Naive thymus-derived CD8-positive, alpha-beta T cell (primary cell): ENCODE results near the gene HOXC11. TPM values are rescaled to one million over a fixed set of nuclear protein-coding genes. Genes with fewer than 3 reads are reported as not detected.

Source experiments
- ATAC-seq, 2 donors: fragments of 150-1000 bp; cut with Tn5 transposase in 1 of 2; sonication (Bioruptor Pico), chemical (Tn5 transposase) in 1 of 2; 1 replicate in 1 of 2; 2 replicates in 1 of 2; pipeline ENCODE4 v1.10.0; 2021; ENCODE audit warnings: mild to moderate bottlenecking in 2 of 2, moderate library complexity in 2 of 2
- POLR2A ChIA-PET: fragments of 350-600 bp; sonication (Branson Sonifier 250); formaldehyde crosslinking; loops from one replicate; lab custom pipeline; 2021; ENCODE audit warnings: antibody characterized with exemption; lab: Charles Lee
- DNase-seq, 10 donors: peaks; one replicate each; pipeline versions ENCODE4 v3.0.0 to v3.0.0-alpha.2; 2020 to 2022
- H3K27ac Mint-ChIP-seq, 10 donors: one replicate each; pipeline ENCODE4 v1.8.0; 2020 to 2022; ENCODE audit warnings: mild to moderate bottlenecking in 10 of 10, mixed read lengths in 10 of 10, moderate library complexity in 4 of 10, inconsistent platforms in 1 of 10
- H3K27me3 Mint-ChIP-seq, 5 donors: one replicate each; pipeline ENCODE4 v1.8.0; 2021 to 2022; ENCODE audit warnings: mixed read lengths in 5 of 5
- H3K36me3 Mint-ChIP-seq, 3 donors: one replicate each; pipeline ENCODE4 v1.8.0; 2020 to 2022; ENCODE audit warnings: mixed read lengths in 3 of 3, mild to moderate bottlenecking in 2 of 3, inconsistent platforms in 1 of 3
- H3K4me1 Mint-ChIP-seq, 4 donors: one replicate each; pipeline ENCODE4 v1.8.0; 2021 to 2022; ENCODE audit warnings: mixed read lengths in 4 of 4
- H3K4me3 Mint-ChIP-seq, 10 donors: one replicate each; pipeline ENCODE4 v1.8.0; 2020 to 2022; ENCODE audit warnings: mild to moderate bottlenecking in 10 of 10, mixed read lengths in 10 of 10, moderate library complexity in 6 of 10, inconsistent platforms in 1 of 10
- H3K9me3 Mint-ChIP-seq, 9 donors: one replicate each; pipeline ENCODE4 v1.8.0; 2020 to 2022; ENCODE audit warnings: mixed read lengths in 9 of 9, mild to moderate bottlenecking in 3 of 9, inconsistent platforms in 1 of 9, moderate library complexity in 1 of 9
- polyA plus RNA-seq, 3 donors: library from polyadenylated mRNA; unstranded; fragments of 300-500 nt; fragmentation: Illumina TruSeq; gene quantifications; one replicate each; pipeline ENCODE4 v1.2.3, GENCODE V29; 2021
- total RNA-seq, 8 experiments: library from RNA in 2 of 8; stranded (reverse) in 2 of 8; gene quantifications; one replicate each; pipeline ENCODE4 v1.2.3 and lab custom pipeline; 2021 to 2026

Gene HOXC11
- total and polyA plus RNA-seq, 5 experiments from 2014 or later = not detected

DNA sequence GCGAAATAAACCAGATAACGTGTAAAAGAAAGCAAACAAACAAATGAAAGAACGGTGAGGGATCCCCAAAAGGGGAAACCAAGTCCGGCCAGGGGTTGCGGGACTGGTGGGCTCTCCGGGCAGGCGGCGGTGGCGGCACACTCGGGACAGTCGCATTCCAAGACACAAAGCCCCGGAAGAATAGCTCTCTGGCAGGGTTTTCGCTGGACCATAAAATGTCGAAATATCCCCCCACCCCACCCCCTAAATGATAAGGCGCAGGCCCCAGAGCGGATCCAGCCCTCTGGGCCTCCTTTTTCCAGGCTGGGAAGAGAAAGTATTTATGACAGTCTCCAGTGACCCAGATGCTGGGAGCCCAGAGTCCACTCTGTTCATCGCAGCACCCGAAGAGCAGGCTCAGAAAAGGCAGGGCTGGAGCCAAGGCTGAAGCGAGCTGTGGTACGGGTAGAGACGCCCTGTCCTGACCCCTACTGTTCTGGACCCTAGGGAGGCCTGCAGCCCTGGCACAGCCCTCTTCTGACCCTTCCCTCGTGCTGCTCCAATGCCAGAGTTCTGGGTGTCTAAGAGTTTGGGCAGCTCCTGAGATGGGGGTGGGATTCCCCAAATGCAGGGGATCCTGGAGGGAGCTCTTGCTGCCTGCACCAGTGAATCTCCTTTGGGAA lies 33.8 kb downstream of the HOXC11 start:
- H3K27me3 Mint-ChIP-seq = peaks cover 56 to 100% (median 85%) of the 10 kb centered on the region in 5 donors
- POLR2A ChIA-PET = interaction anchor here (0.6 to 1.9 kb wide), 4 partner anchors 11 to 201 kb away, joined by 3 to 6 read pairs (median 4); partner anchors contain the start of gene HOXC5
- no peaks in the 10 kb centered on the region for H3K9me3 Mint-ChIP-seq
- peaks cover 25 to 49% (median 31%) of the 10 kb centered on the region in 4 donors for H3K4me1 Mint-ChIP-seq
- ATAC-seq (no peak), DNase-seq (peak in 1 of 10 donors; percentile 53)
- H3K27ac Mint-ChIP-seq = peak overlapping the region in 2 of 10 donors; percentile 57 to 72
- H3K36me3 Mint-ChIP-seq = peaks cover 0 to 2% (median 0%) of the 10 kb centered on the region in 3 donors
- peak overlapping the region; percentile 71 to 92 (median 82) for H3K4me3 Mint-ChIP-seq

DNA sequence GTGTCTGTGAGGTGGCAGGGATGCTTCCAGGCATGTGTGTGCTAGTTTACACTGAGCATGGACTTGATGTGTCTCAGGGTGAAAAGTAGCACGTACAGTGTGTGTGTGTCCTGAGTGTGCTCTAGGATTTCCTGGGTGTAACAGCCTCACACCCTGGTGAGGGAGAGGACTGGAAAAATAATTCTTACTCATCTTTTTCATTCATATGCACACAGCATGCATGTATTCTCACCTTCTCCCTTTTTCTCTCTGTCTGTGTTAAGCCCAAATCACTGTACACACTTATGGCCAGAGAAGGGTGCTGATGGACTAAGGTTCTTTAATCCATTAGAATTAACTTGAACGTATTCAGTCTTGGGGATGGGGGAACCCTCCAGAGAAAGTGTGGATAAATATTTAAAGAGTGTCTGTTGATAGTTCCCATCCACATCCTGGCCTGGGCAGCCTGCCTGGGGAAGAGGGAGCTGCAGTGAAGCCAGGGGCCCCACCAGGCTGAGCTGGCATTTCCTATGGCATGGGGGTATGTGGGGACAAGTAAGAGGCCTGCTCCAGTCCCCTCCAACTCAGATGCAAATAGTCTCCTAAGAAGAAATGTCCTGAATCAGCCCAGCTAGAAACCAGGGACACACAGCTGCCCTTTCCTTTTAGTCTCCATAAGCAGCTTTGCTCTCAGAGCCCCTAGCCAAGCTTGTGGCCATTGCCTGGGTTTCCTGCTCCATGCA lies 34.8 kb downstream of the HOXC11 start:
- Mint-ChIP-seq H3K36me3 (peaks cover 0 to 2% (median 0%) of the 10 kb centered on the region in 3 donors), H3K27me3 (peaks cover 55 to 100% (median 81%) of the 10 kb centered on the region in 5 donors), H3K9me3 (no peaks in the 10 kb centered on the region), H3K4me3 (peak overlapping the region in 5 of 10 donors; percentile 7 to 88 (median 14)), H3K27ac (peak overlapping the region in 1 of 10 donors; percentile 13), H3K4me1 (peaks cover 22 to 51% (median 31%) of the 10 kb centered on the region in 4 donors)
- peak in 1 of 10 donors; percentile 32 for DNase-seq
- no peak for ATAC-seq
- POLR2A ChIA-PET = interaction anchor here (2.2 kb wide), 1 partner anchor 199 kb away, joined by 5 read pairs; no protein-coding TSS in a partner anchor

DNA sequence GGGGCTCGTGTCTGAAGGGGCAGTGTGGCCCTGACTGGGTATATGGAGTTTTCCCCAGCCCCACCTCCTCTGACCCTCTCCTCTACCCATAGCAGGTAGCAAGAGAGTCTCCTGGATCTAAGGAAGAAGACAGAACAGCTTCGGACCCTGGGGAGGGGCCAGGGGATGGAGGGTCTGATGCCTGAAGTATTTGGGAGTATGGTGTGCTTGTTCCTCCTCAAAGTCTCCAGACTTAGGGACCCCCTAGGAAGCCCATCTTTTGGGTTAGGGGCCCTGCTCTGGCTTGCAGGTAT lies 35.3 kb downstream of the HOXC11 start:
- DNase-seq (peak in 1 of 10 donors; percentile 36), ATAC-seq (no peak)

GRCh38 chr12:54009171-54010052 lies 36.5 kb downstream of the HOXC11 start:
- Mint-ChIP-seq H3K4me1 (peaks cover 24 to 57% (median 33%) of the 10 kb centered on the region in 4 donors), H3K4me3 (peak overlapping the region; percentile 42 to 85 (median 79)), H3K27me3 (peaks cover 53 to 100% (median 80%) of the 10 kb centered on the region in 5 donors), H3K36me3 (peaks cover 0 to 7% (median 0%) of the 10 kb centered on the region in 3 donors), H3K27ac (peak overlapping the region in 2 of 10 donors; percentile 25 to 90), H3K9me3 (no peaks in the 10 kb centered on the region)
- DNase-seq (peak in 1 of 10 donors; percentile 62), ATAC-seq (peak; percentile 40 to 52)
- POLR2A ChIA-PET = interaction anchor here (0.6 to 2.2 kb wide), 8 partner anchors 8 to 547 kb away, joined by 3 to 7 read pairs (median 4); partner anchors contain the start of gene SMUG1

More for the DNA sequence above, 35.3 kb downstream of the HOXC11 start:
- Mint-ChIP-seq H3K36me3 (peaks cover 0 to 4% (median 0%) of the 10 kb centered on the region in 3 donors), H3K9me3 (no peaks in the 10 kb centered on the region), H3K4me3 (peak overlapping the region in 6 of 10 donors; percentile 12 to 32 (median 21)), H3K27ac (peak overlapping the region in 1 of 10 donors; percentile 13), H3K27me3 (peaks cover 54 to 100% (median 80%) of the 10 kb centered on the region in 5 donors), H3K4me1 (peaks cover 24 to 51% (median 31%) of the 10 kb centered on the region in 4 donors)
- POLR2A ChIA-PET = interaction anchor here (1.2 to 2.2 kb wide), 2 partner anchors 181 to 198 kb away, joined by 3 to 5 read pairs; partner anchors contain the start of gene SMUG1

- POLR2A ChIA-PET = interaction anchor here (1.2 to 2.2 kb wide), 3 partner anchors 14 to 196 kb away, joined by 4 to 5 read pairs (median 5); no protein-coding TSS in a partner anchor
- Mint-ChIP-seq H3K4me1 (peaks cover 25 to 63% (median 36%) of the 10 kb centered on the region in 4 donors), H3K9me3 (no peaks in the 10 kb centered on the region), H3K36me3 (peaks cover 0 to 7% (median 0%) of the 10 kb centered on the region in 3 donors), H3K27me3 (peaks cover 59 to 100% (median 81%) of the 10 kb centered on the region in 5 donors), H3K4me3 (peak overlapping the region in 7 of 10 donors; percentile 27 to 80 (median 43)), H3K27ac (no peak overlapping the region)
- DNase-seq = peak in 1 of 10 donors; percentile 50
- ATAC-seq = no peak
Measured at GRCh38 chr12:54010053-54010971, 37.4 kb downstream of the HOXC11 start.

GRCh38 chr12:54010972-54011664 lies 38.2 kb downstream of the HOXC11 start:
- Mint-ChIP-seq H3K4me3 (peak overlapping the region in 5 of 10 donors; percentile 8 to 58 (median 19)), H3K9me3 (no peaks in the 10 kb centered on the region), H3K36me3 (peaks cover 0 to 7% (median 0%) of the 10 kb centered on the region in 3 donors), H3K27me3 (peaks cover 56 to 94% (median 80%) of the 10 kb centered on the region in 5 donors), H3K27ac (no peak overlapping the region), H3K4me1 (peaks cover 22 to 57% (median 30%) of the 10 kb centered on the region in 4 donors)
- DNase-seq = peak in 1 of 10 donors; percentile 35
- no peak for ATAC-seq
- POLR2A ChIA-PET = interaction anchor here (0.6 kb wide), 1 partner anchor 1944 kb away, joined by 6 read pairs; no protein-coding TSS in a partner anchor

DNA sequence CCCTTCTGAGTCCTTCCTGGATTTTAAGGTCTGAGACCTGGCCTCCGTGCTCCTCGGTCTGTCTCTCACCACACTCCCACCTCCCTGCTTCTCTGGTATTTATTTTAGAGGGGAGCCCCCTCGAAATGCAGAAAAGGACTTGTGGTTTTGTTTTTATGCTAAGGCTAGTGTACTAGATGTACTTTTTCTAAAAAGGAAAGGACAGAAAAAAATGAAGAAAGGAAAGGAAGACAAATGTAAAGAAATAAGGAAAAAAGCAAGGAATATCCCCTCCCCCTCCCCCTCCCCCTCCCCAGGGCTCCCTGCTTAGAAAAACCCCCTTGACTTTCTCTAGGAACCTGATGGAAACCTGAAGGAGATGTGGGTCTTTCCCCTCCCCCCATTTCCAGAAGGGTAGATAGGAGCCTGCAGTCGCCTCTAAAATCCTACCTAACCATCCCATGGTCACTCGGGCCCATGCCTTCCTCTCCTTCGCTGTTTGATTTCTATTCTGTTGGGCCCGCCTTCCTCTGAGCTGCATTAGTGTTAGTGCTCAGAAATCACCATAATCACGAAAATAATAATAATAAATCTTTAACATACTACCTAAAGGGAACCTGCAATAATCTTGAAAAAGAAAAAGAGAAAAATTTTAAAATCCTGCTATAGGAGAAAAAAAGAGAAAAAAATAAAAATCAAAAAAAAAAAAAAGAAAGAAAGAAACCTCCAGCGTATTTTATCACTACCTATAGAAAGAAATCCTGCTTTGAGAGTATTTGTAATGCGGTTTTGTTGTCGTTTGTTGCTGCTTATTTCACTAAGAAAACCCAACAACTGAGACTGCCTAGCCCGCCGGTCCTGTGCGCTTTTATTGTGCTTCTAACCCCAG lies 39.0 kb downstream of the HOXC11 start:
- H3K27me3 Mint-ChIP-seq = peaks cover 53 to 90% (median 75%) of the 10 kb centered on the region in 5 donors
- ATAC-seq (no peak), DNase-seq (peak in 1 of 10 donors; percentile 18)
- peaks cover 18 to 52% (median 25%) of the 10 kb centered on the region in 4 donors for H3K4me1 Mint-ChIP-seq
- peaks cover 0 to 7% (median 0%) of the 10 kb centered on the region in 3 donors for H3K36me3 Mint-ChIP-seq
- no peak overlapping the region for H3K27ac Mint-ChIP-seq
- H3K4me3 Mint-ChIP-seq = no peak overlapping the region
- POLR2A ChIA-PET = interaction anchor here (0.6 kb wide), 1 partner anchor 1945 kb away, joined by 6 read pairs; no protein-coding TSS in a partner anchor
- no peaks in the 10 kb centered on the region for H3K9me3 Mint-ChIP-seq

GRCh38 chr12:54012631-54013409 lies 39.9 kb downstream of the HOXC11 start:
- POLR2A ChIA-PET = no interaction called here
- Mint-ChIP-seq H3K27ac (no peak overlapping the region), H3K27me3 (peaks cover 54 to 90% (median 73%) of the 10 kb centered on the region in 5 donors), H3K9me3 (no peaks in the 10 kb centered on the region), H3K4me1 (peaks cover 20 to 61% (median 32%) of the 10 kb centered on the region in 4 donors), H3K4me3 (no peak overlapping the region), H3K36me3 (peaks cover 0 to 7% (median 0%) of the 10 kb centered on the region in 3 donors)
- DNase-seq (peak in 1 of 10 donors; percentile 27), ATAC-seq (no peak)
